SK-N-MC (cell line): ENCODE data around the gene FAM83C.

Experiments used
- DNase-seq: peaks from one replicate; pipeline ENCODE4 v3.0.0-alpha.2; 2011; ENCODE audit warnings: low read depth, low spot score
- H3K27ac ChIP-seq: fragments of 200-600 bp; sonication (generic); 2 replicates; pipeline ENCODE4 v1.5.1; 2016; ENCODE audit warnings: mixed run types
- H3K36me3 ChIP-seq: fragments of 200-600 bp; sonication (generic); 2 replicates; pipeline ENCODE4 v1.6.1; 2017; ENCODE audit warnings: antibody characterized with exemption, low read length, mixed read lengths; ENCODE audit not compliant: insufficient read depth
- H3K4me3 ChIP-seq: fragments of 200-600 bp; sonication (generic); 2 replicates; pipeline ENCODE4 v1.5.1; 2016
- H3K9ac ChIP-seq: fragments of 200-600 bp; sonication (generic); 2 replicates; pipeline ENCODE4 v1.8.0; 2017; ENCODE audit warnings: mixed run types, mixed read lengths; ENCODE audit not compliant: insufficient read length
- H3K9me3 ChIP-seq: fragments of 200-600 bp; sonication (generic); 2 replicates; pipeline ENCODE4 v1.6.1; 2017; ENCODE audit warnings: low read depth, mild to moderate bottlenecking, antibody characterized with exemption, low read length, moderate library complexity, mixed read lengths
- EZH2 ChIP-seq: fragments of 200-600 bp; sonication (generic); IDR thresholded peaks from one replicate; pipeline ENCODE4 v1.6.1; 2017; ENCODE audit warnings: antibody characterized with exemption
- FOXP2 ChIP-seq: optimal IDR thresholded peaks from 2 replicates; pipeline ENCODE3; 2011; ENCODE audit warnings: mild to moderate bottlenecking, moderate library complexity; ENCODE audit not compliant: insufficient read depth; ENCODE audit errors: extremely low read length, control extremely low read depth
- POLR2AphosphoS5 ChIP-seq: IDR thresholded peaks from 2 replicates; pipeline ENCODE4 v1.6.1; 2012; ENCODE audit warnings: mild to moderate bottlenecking, low read depth, low read length, borderline replicate concordance

Gene FAM83C

DNA sequence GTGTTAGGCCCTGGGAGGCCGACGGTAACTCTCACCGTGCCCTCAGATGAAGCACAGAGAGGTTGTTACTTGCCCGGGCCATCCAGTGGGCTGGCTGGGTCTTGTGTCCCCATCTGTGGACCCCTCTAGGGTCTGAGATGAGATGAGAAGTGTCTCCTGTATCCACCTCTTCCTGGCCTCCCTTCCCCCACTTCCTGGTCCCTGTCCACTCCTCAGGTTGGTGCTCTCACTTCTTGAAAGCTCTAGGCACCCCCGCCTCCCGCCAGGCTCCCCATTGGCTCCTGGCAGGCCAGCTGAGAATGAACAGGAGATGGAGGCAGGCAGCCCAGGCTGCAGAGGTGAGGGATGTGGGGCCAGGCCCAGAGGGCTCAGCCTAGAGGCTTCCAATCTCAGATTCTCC, 15.8 kb downstream of the FAM83C start:
- Histone ChIP-seq H3K9me3 (no peaks in the 10 kb centered on the region), H3K4me3 (no peak overlapping the region), H3K9ac (no peak overlapping the region), H3K27ac (no peak overlapping the region), H3K36me3 (peaks cover 31% of the 10 kb centered on the region)
- TF ChIP-seq EZH2 (no peak), POLR2AphosphoS5 (no peak)
- no peak for DNase-seq

DNA sequence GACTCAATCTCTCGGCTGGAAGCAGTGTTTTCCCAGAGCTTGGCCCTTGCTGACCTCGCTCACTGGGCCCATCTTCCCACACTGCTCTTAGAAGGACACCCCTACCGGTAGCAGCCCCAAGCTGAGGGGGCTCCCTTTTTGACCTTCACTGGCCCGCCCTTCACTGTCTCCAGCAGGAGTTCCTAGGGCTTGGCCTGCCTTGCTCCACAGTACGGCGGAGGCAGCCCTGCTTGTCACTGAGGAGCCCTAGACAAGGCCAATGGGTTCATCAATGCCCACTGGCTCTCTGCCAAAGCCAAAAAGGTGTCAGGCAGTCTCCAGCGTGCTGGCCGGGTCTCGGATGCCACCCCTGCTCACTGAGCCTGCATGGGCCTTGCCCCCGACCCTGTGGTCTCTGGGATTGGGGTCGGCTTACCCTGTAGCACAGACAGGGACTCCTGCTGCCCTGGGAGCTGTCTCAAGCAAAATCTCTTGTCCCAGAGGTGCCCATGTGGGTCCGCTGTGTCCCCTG, 16.4 kb downstream of the FAM83C start:
- Histone ChIP-seq H3K36me3 (peaks cover 26% of the 10 kb centered on the region), H3K4me3 (no peak overlapping the region), H3K27ac (no peak overlapping the region), H3K9me3 (no peaks in the 10 kb centered on the region), H3K9ac (no peak overlapping the region)
- TF ChIP-seq EZH2 (no peak), POLR2AphosphoS5 (no peak), FOXP2 (no peak)
- DNase-seq = no peak

DNA sequence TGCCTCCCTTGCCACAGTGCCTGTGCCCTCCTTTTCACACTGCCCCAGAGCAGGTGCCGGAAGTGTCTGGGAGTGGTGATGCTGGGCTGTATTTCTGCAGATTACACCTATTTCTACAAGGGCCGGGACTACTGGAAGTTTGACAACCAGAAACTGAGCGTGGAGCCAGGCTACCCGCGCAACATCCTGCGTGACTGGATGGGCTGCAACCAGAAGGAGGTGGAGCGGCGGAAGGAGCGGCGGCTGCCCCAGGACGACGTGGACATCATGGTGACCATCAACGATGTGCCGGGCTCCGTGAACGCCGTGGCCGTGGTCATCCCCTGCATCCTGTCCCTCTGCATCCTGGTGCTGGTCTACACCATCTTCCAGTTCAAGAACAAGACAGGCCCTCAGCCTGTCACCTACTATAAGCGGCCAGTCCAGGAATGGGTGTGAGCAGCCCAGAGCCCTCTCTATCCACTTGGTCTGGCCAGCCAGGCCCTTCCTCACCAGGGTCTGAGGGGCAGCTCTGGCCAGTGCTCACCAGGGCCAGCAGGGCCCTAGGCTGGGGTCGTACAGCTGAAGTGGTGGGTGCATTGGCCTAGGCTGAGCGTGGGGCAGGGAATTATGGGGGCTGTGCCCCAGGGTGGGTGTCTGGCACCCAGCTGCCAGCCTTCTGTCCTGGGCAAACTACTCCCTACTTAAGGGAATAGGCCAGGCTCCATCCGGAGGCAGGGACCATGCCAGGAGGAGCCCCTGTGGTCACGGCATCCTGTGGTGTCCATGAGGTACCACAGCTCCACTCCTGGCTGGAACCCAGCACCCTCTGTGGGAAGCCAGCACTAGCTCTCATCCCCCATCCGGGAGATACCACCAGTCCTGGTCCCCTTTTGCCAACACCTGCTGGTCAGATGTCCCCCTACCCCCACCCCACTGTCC, 17.8 kb downstream of the FAM83C start:
- Histone ChIP-seq H3K4me3 (no peak overlapping the region), H3K36me3 (peaks cover 13% of the 10 kb centered on the region; the same call in 1 of the 2 replicates), H3K9me3 (no peaks in the 10 kb centered on the region), H3K9ac (no peak overlapping the region), H3K27ac (no peak overlapping the region)
- DNase-seq = no peak
- TF ChIP-seq EZH2 (no peak), POLR2AphosphoS5 (no peak), FOXP2 (no peak)

DNA sequence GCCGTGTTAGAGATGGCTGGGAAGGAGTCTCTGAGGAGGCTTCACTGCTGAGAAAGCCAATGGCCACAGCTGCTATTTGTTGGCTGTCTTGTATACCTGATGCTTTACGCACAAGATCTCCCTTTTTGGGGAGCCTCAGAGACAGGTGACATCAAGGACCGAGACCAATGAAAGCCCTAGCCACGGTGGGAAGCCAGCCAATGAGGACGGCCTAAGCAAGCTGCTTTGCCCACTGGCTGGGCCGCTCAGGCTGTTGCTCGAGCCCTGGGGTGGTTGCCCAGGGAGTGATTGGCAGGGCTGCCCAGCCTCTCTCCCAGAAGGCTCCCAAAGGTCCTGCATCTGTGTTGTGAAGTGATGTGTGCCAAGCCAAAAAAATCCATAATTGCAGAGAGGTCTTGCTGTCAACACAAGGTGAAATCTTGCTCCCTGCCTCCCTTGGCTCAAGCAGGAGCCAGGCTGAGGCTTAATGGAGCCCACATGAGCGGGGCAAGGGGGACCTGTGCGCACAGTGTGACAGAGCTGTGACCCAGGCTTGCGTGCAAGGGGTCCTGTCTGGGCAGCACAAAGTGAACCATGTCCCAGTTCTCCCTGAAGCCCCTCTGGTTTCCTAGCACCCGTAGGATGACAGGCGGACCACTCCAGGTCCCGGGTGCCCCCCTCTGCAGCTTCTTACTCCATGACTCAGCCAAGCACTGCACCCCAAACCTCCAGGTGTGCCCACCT, 18.6 kb downstream of the FAM83C start:
- H3K36me3 ChIP-seq = peaks cover 4% of the 10 kb centered on the region; the same call in 1 of the 2 replicates
- no peaks in the 10 kb centered on the region for H3K9me3 ChIP-seq
- H3K9ac ChIP-seq = no peak overlapping the region

DNA sequence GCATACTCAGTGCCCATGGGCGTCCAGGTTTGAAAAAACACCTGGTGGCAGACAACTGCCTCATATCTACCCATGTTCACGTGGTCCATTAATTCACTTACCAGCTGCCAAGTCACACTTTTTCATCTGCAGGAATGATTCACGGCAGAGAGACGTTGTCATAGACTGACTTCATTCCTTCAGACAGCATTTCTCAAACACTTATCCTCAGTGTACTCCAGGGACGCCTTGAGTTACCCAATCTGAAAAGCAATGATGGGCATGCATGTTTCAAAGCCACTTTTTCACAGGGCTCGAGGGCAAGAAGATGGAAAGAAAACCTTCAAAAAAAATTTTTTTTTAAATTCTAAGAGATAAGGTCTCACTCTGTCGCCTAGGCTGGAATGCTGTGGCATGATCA, 20.3 kb downstream of the FAM83C start:
- DNase-seq = no peak
- Histone ChIP-seq H3K36me3 (no peaks in the 10 kb centered on the region), H3K9ac (no peak overlapping the region), H3K9me3 (no peaks in the 10 kb centered on the region), H3K4me3 (no peak overlapping the region), H3K27ac (no peak overlapping the region)
- TF ChIP-seq POLR2AphosphoS5 (no peak), EZH2 (no peak), FOXP2 (no peak)

More for the DNA sequence above, 18.6 kb downstream of the FAM83C start:
- TF ChIP-seq EZH2 = no peak
- TF ChIP-seq POLR2AphosphoS5 = no peak
- no peak for TF ChIP-seq FOXP2
- Histone ChIP-seq H3K27ac (no peak overlapping the region), H3K4me3 (no peak overlapping the region)
- DNase-seq = no peak

DNA sequence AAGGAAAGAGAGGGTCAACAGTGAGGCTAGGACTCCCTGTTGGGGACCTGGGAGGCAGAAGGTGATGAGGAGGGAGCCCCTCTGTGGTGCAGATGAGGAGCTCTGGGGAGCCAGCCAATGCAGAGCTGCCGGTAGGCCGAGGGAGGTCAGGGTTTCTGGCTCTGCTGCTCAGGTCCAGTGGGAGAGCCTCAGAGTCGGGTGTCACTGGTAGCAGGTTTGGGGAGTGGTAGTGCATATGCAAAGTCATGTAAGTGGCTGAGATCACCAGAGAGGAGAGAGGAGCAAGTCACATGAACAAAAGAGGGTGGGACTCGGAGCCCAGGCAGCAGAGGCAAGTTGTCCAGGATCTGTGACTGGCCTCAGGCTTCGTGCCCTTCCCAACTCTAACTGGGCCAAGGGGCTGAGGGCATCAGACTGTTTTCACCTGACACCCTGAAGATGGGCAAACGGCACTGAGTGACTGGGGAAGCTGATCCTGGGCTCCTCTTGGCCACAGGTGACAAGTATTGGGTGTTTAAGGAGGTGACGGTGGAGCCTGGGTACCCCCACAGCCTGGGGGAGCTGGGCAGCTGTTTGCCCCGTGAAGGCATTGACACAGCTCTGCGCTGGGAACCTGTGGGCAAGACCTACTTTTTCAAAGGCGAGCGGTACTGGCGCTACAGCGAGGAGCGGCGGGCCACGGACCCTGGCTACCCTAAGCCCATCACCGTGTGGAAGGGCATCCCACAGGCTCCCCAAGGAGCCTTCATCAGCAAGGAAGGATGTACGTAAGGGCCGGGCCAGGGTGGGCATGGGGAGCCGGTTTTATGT, 20.9 kb downstream of the FAM83C start:
- Histone ChIP-seq H3K27ac (no peak overlapping the region), H3K9ac (no peak overlapping the region)
- TF ChIP-seq EZH2 = no peak
- no peak for TF ChIP-seq FOXP2
- TF ChIP-seq POLR2AphosphoS5 = no peak

DNA sequence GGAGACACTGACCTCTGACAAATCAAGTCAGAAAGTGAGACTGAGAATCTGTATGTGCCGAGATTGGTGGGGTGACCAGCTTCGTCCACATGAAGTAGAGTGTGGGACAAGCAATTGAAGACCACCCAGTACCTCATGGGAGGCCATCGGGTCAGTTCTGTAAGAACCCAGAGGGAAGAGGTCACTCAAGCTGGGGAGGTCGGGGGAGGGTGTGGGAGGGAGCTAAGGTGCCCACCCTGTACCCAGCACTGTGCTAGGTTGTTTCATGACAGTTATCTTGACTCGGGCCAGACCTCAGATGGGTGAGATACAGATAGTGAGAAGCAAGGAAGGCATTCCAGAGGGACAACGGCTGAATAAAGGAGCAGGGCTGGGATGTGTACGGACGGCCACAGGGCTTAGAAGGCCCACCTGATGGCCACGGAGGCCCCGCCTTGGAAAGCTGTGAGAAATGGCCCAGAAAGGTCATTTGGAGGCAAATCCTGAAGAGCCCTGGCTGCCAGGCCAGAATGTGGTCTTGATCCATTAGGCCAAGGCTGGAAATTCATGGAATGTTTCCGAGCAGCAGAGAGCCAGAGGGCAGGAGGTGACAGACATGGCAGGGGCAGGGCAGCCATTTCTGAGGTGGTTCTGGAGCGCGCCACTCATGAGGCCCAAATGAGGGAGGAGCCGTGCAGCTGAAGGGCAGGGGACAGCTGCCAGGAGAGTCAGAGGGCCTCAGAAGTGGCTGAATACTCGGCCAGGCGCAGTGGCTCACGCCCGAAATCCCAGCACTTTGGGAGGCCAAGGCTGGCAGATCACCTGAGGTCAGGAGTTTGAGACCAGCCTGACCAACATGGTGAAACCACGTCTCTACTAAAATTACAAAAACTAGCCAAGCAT, 22.0 kb downstream of the FAM83C start:
- no peak overlapping the region for H3K9ac ChIP-seq
- no peaks in the 10 kb centered on the region for H3K9me3 ChIP-seq
- no peak for DNase-seq
- no peak overlapping the region for H3K4me3 ChIP-seq
- no peak overlapping the region for H3K27ac ChIP-seq
- no peaks in the 10 kb centered on the region for H3K36me3 ChIP-seq
- TF ChIP-seq FOXP2 (no peak), POLR2AphosphoS5 (no peak), EZH2 (no peak)

More for the DNA sequence above, 20.9 kb downstream of the FAM83C start:
- no peak overlapping the region for H3K4me3 ChIP-seq
- no peaks in the 10 kb centered on the region for H3K36me3 ChIP-seq
- H3K9me3 ChIP-seq = no peaks in the 10 kb centered on the region
- DNase-seq = no peak
